Measurements from ENCODE around the gene AKAP13.

Gene AKAP13

DNA sequence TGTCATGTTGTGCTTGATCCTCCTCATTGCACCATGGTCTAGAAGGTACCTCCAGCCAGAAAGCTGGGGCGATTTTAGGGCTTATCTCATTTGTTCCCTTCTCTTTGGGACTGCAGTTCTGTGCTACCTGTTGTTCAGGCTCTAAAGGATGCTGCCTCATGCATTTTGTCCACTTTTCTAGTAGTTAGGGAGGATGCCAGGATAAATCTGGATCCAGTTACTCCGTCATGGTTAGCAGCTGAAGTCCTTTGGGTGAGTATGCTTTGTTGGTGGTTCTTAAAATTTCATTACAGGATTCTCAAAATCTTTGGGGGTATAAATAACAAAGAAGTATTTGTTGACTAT lies 8.9 kb downstream of the AKAP13 start:
- DNase-seq (ENCODE audit: low read depth): no peak

- DNase-seq (ENCODE audit: low read depth): no peak
These were observed 9.4 kb downstream of the AKAP13 start for GRCh38 chr15:85389772-85390171.

- DNase-seq (ENCODE audit: low read depth): no peak
These were observed 12.8 kb downstream of the AKAP13 start for GRCh38 chr15:85393210-85393609.

GRCh38 chr15:85394554-85395333 lies 14.3 kb downstream of the AKAP13 start:
- DNase-seq (ENCODE audit: low read depth): no peak

DNA sequence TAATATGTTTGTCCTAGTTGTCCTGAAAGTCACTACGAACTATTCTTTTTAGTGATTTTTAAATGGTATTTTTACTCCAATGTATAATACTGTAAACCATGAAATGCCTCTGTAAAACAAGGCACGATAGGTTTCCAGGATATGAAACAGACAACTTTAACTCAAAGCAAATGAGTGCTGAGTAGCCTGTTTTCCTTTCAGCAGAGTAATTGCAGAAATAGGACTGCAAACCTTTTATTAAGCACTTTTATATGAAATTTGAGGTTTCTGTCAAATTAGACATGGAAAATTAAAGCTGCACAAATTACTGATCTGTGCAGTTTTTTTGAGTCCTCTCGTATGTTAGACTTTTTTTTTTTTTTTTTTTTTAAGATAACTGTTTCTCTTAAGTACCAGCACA lies 16.2 kb downstream of the AKAP13 start:
- no peak for DNase-seq (ENCODE audit: low read depth)

- DNase-seq (ENCODE audit: low read depth): no peak
These were observed 16.7 kb downstream of the AKAP13 start for GRCh38 chr15:85397151-85397550.

DNA sequence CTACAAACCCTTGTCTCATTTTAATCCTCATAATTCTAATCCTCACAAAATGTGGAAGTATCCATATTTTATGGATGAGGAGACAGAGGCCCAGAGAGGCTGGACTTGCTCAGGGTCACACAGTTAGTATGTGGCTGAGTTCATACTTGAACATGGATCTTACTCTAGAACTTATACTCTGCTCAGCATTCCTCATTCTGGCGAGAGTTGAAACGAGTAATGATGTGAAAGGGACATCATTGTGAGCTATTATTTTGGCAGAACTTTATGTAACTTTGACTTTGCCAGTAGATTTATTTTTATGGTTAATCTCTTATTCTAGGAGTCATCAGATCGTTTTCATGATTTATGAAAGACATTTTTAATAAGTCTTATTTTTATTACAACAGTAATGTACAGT lies 17.5 kb downstream of the AKAP13 start:
- no peak for DNase-seq (ENCODE audit: low read depth)

- no peak for DNase-seq (ENCODE audit: low read depth)
These were observed 18.4 kb downstream of the AKAP13 start for GRCh38 chr15:85398822-85399221.

GRCh38 chr15:85399627-85400026 lies 19.2 kb downstream of the AKAP13 start:
- no peak for DNase-seq (ENCODE audit: low read depth)

GRCh38 chr15:85400606-85401005 lies 20.2 kb downstream of the AKAP13 start:
- DNase-seq (ENCODE audit: low read depth): no peak

DNA sequence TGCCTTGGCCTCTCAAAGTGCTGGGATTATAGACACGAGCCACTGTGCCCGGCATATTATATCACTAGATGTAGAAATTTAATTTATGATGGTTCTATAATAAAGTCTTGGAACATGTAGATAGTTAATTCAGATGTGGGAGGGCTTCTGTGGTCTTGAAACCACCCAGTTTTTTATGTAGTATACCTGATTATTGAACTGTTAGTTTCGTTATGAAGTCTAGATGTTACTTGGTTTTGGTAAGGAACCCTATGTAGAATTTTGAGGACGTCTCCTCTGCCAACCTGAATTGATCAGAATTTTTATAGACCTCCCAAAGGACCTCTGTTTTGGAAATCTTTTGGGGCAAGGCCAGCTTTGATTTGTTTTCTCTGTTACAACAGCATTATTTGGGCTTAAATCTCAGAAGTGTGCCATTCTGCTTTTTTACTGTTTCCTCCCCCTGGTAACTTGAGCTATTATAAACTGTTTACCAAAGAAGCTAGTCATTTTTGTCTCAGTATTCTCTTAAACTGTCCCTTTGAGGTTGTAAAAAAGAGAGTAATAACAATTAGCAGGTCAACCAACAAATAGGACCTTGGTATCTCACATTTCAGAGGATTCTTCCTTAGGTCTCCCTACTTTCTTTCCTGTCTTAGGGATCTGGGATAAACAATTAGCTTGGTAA lies 20.8 kb downstream of the AKAP13 start:
- DNase-seq (ENCODE audit: low read depth): no peak

GRCh38 chr15:85402195-85402881 lies 21.9 kb downstream of the AKAP13 start:
- no peak for DNase-seq (ENCODE audit: low read depth)

GRCh38 chr15:85403745-85404144 lies 23.3 kb downstream of the AKAP13 start:
- no peak for DNase-seq (ENCODE audit: low read depth)

- no peak for DNase-seq (ENCODE audit: low read depth)
These were observed 23.9 kb downstream of the AKAP13 start for GRCh38 chr15:85404176-85404917.

DNA sequence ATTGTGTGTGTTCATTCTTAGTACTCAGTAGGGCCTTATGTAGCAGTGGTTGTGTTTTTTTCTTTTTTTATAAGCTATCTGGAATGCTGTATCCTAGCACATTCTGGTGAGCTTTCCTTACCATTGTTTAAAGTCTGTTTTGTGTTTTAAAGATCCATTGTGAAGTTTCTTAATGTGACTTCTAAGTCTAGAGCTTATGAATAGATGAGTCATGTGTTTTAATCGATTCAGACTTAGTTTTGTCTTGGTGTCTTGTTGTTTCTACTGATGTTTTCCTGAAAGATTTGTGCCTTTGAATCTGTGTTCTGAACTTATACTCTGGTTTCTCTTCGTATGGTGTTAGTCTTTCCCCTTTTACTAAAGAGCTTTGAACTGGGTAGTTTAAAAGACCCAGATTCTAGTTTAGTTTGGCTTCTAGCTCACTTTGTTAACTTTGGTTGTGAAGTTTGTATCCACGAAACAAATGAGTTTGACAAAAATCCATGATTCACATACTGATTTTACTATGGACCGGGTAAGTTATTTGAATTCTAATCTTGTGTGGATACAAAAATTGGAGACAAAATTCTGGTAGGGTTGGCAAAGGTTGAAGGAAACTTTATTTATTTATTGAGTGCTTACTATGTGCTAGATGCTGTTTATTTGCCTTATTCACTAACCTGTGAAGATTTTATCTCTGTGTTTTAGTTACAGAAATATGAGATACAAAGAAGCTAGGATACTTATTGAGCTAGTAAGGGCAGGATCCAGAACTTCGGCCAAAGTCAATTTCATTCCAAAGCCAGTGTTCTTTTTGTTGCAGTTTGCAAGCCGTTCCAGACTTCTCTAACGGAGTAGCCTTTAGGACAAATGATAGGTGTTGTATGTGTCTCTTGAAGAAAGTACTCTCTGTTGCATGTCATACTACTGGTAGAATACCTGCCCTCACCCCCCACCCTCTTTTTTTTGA lies 24.8 kb downstream of the AKAP13 start:
- no peak for DNase-seq (ENCODE audit: low read depth)

- no peak for DNase-seq (ENCODE audit: low read depth)
These were observed 26.5 kb downstream of the AKAP13 start for GRCh38 chr15:85406916-85407315.

- peak; percentile 25 for DNase-seq (ENCODE audit: low read depth)
These were observed 27.2 kb downstream of the AKAP13 start for GRCh38 chr15:85407421-85408269.

DNA sequence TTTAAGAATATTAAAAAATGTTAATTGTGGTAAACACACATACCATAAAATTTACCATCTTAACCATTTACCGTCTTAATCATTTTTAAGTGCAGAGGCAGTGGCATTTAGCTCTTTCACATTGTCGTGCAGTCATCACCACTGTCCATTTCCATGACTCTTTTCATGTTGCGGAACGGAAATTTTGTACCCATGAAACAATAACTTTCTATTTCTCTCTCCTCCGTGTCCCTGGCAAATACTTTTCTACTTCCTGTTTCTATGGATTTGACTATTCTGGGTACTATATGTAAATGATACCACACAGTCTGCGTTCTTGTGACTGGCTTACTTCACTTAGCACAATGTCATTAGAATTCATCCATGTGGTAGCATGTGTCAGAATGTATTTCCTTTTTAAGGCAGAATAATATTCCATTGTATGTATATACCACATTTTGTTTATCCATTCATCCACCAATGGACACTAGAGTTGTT lies 27.9 kb downstream of the AKAP13 start:
- no peak for DNase-seq (ENCODE audit: low read depth)

DNA sequence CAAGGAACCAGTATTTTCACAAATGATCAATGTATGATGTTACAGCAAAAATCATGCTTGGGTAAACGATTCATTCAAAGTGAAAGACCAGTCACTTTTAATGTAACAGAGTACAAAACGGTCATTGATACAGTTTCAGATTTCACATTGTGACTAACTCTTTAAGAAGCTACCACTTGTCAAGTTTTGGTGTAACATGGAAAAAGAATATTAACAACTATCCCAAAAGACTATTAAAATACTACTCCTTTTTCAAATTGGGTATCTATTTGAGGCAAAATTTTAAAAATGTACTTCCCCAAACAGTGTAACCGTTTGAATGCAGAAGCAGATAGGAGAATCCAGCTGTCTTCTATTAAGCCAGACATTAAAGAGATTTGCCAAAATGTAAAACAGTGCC lies 31.7 kb downstream of the AKAP13 start:
- DNase-seq (ENCODE audit: low read depth): no peak
